Suprapubic skin (tissue), 4 donors: ENCODE data around the gene PRKD2. TPM values are rescaled to one million over a fixed set of nuclear protein-coding genes. Genes with fewer than 3 reads are reported as not detected.
A peak's percentile ranks its signal among the peaks of the same experiment; 100 is the strongest.
"Not testable (repeated sequence)": the region's sequence is repeated elsewhere in the genome, so short reads cannot be mapped to it uniquely, and the experiment has no call there.

Source experiments
- DNase-seq, 2 donors: peaks; one replicate each; pipeline ENCODE4 v3.0.0-alpha.2; 2019; ENCODE audit warnings: low spot score in 2 of 2
- H3K27ac ChIP-seq: fragments of 200-600 bp; sonication (generic); one replicate; pipeline ENCODE4 v1.5.1; 2019
- H3K27me3 ChIP-seq: fragments of 200-600 bp; sonication (generic); one replicate; pipeline ENCODE4 v1.5.1; 2019
- H3K36me3 ChIP-seq: fragments of 200-600 bp; sonication (generic); one replicate; pipeline ENCODE4 v1.5.1; 2019
- H3K4me1 ChIP-seq: fragments of 200-600 bp; sonication (generic); one replicate; pipeline ENCODE4 v1.5.1; 2019
- H3K4me3 ChIP-seq: fragments of 200-600 bp; sonication (generic); one replicate; pipeline ENCODE4 v1.5.1; 2019; ENCODE audit warnings: mild to moderate bottlenecking
- H3K9me3 ChIP-seq: fragments of 200-600 bp; sonication (generic); one replicate; pipeline ENCODE4 v1.5.1; 2019
- EP300 ChIP-seq: sonication (generic); formaldehyde crosslinking; IDR thresholded peaks from one replicate; pipeline ENCODE4 v1.6.1; 2017; ENCODE audit warnings: antibody characterized with exemption
- POLR2A ChIP-seq, 2 donors: fragments of 450-650 bp; IDR thresholded peaks; one replicate each; pipeline ENCODE4 v1.6.1; 2017; ENCODE audit warnings: antibody characterized with exemption in 2 of 2, mild to moderate bottlenecking in 2 of 2, moderate library complexity in 2 of 2
- POLR2AphosphoS5 ChIP-seq, 3 donors: sonication (generic); formaldehyde crosslinking; IDR thresholded peaks; one replicate each; pipeline ENCODE4 v1.6.1; 2017; ENCODE audit warnings: antibody characterized with exemption in 3 of 3
- WGBS: methylation state at CpG from one replicate; pipeline ENCODE4 v1.1.5; 2018; 5-methylcytosine and 5-hydroxymethylcytosine counted together
- total RNA-seq, 4 donors: library from RNA; depleted of rRNA; stranded (reverse); fragments of >200 nt; gene quantifications; one replicate each; pipeline ENCODE4 v1.1.0, GENCODE V29; 2016
- TF ChIP-seq, protein P1 (sequence below), 2 donors: fragments of 200-600 bp in 1 of 2; fragments of 450-650 bp in 1 of 2; sonication (generic) in 1 of 2; IDR thresholded peaks; one replicate each; pipeline ENCODE4 v1.5.1; 2016 to 2019; ENCODE audit warnings: antibody characterized with exemption in 2 of 2, mild to moderate bottlenecking in 1 of 2, moderate library complexity in 1 of 2

PRKD2 gene
- total RNA-seq, 4 donors from 2014 or later, result 51.5 to 136 (median 61.2) TPM

DNA sequence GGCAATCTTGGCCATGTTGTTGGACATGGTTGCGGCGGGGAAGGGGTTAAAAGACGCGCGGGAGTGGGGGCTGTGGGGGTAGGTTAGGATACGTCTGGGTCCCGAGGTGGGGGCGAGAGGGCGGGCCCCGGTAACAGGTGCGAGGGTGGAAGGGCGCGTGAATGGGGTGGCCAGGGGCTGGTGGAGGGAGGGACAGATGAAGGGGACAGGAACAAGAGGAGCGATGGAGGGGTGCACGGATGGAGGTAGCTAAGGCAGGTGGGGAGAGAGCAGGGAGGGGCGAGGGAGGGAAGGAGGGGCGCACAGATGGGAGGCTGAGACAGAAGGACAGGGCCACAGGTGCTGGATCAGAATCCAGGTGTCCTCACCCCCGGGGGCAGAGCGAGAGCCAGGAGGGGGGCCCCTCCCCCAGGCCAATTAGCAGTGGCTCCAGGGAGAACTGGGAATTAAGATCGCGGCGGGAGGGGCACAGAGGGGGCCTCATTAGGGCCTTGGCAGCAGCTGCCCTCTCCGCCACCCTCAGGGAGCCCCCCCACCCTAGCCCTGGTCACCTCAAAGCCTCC is 82.2 kb downstream of the PRKD2 start:
- H3K27me3 ChIP-seq, result peaks cover 19% of the 10 kb centered on the region
- WGBS, result 8% methylated on average over 23 of the region's 23 CpGs
- TF ChIP-seq, protein P1, sequence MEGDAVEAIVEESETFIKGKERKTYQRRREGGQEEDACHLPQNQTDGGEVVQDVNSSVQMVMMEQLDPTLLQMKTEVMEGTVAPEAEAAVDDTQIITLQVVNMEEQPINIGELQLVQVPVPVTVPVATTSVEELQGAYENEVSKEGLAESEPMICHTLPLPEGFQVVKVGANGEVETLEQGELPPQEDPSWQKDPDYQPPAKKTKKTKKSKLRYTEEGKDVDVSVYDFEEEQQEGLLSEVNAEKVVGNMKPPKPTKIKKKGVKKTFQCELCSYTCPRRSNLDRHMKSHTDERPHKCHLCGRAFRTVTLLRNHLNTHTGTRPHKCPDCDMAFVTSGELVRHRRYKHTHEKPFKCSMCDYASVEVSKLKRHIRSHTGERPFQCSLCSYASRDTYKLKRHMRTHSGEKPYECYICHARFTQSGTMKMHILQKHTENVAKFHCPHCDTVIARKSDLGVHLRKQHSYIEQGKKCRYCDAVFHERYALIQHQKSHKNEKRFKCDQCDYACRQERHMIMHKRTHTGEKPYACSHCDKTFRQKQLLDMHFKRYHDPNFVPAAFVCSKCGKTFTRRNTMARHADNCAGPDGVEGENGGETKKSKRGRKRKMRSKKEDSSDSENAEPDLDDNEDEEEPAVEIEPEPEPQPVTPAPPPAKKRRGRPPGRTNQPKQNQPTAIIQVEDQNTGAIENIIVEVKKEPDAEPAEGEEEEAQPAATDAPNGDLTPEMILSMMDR (IDR thresholded peaks at IDR 0.05), result no peak
- no peak for TF ChIP-seq EP300
- TF ChIP-seq POLR2A (IDR thresholded peaks at IDR 0.05), result no peak
- TF ChIP-seq POLR2AphosphoS5 (IDR thresholded peaks at IDR 0.05), result no peak
- peak overlapping the region; percentile 31 for H3K4me3 ChIP-seq
- no peak for DNase-seq
- H3K4me1 ChIP-seq, result peaks cover 61% of the 10 kb centered on the region
- no peaks in the 10 kb centered on the region for H3K9me3 ChIP-seq
- H3K36me3 ChIP-seq, result no peaks in the 10 kb centered on the region
- no peak overlapping the region for H3K27ac ChIP-seq

DNA sequence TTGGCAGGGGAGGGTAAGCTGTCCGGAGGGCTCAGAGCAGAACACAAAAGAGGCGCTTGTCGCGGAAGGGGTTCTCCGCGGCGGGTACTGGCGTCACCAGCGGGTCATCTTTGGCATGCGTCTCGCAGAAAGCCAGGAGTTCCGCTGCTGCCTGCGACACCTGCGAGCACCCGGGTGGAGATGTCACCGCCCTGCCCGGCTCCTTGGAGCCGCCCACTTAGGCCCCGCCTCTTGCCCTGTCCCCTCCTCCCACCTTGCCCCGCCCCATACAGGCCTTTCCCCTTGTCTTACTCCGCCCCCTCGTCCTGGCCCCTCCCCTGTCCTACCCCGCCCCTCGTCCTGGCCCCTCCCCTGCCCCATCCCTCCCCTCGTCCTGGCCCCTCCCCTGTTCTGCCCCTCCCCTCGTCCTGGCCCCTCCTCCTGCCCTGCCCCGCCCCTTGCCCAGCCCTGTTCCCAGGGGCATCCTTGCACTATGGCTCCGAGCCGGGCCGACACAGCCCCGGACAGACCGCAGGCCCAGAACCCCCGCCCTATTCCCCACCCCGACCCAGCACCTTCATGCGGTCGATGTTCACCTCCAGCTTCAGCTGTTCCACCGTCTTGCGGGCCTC is 82.8 kb downstream of the PRKD2 start:
- H3K27ac ChIP-seq, result no peak overlapping the region
- peaks cover 56% of the 10 kb centered on the region for H3K4me1 ChIP-seq
- H3K4me3 ChIP-seq, result peak overlapping the region; percentile 31
- H3K36me3 ChIP-seq, result no peaks in the 10 kb centered on the region
- no peak for TF ChIP-seq POLR2A (IDR thresholded peaks at IDR 0.05)
- peak; percentile 92 to 94 for DNase-seq
- H3K9me3 ChIP-seq, result no peaks in the 10 kb centered on the region
- H3K27me3 ChIP-seq, result peaks cover 18% of the 10 kb centered on the region
- 10% methylated on average over 28 of the region's 38 CpGs for WGBS

DNA sequence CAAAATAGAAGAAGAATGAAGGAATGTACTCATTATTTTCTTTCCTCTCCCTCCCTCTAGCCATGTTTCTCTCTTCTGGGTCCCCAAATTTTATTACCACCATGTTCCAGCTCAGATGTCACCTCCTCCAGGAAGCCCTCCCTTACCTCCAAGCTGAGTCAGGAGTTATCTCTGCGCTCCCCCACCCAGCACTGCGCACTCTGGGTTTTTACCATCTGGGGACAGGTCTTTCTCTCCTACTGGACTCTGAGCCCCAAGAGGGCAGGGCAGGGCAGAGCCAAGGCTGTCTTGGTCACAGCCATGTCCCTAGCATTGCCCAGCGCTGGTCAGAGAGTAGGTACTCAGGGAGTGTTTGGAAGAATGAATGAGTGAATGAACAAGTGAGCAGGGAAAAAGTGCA is 83.8 kb downstream of the PRKD2 start:
- H3K4me3 ChIP-seq, result no peak overlapping the region
- H3K9me3 ChIP-seq, result no peaks in the 10 kb centered on the region
- 93% methylated on average over 3 of the region's 3 CpGs for WGBS
- DNase-seq, result no peak
- no peaks in the 10 kb centered on the region for H3K36me3 ChIP-seq
- peaks cover 18% of the 10 kb centered on the region for H3K27me3 ChIP-seq
- H3K27ac ChIP-seq, result no peak overlapping the region
- TF ChIP-seq POLR2A (IDR thresholded peaks at IDR 0.05), result no peak
- no peak for TF ChIP-seq EP300
- H3K4me1 ChIP-seq, result peaks cover 45% of the 10 kb centered on the region

DNA sequence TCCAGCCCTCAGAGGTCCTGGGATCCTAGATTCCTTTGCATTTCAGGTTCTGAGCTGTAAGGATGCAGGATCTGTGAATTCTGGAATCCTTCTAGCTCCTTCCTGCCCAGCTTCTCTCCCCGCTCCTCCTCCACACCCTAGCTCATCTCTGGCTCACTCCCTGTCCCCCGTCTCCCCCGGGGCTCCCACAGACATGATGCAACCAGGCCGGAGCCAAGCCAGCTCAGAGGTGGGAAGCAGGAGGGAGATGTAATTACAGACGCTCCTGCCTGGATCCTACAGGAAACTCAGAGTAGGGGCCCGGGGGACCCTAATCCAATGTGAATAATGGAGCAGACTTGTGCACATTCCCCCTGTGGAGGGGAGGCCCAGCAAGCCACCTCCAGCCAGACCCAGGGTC is 85.4 kb downstream of the PRKD2 start:
- Histone ChIP-seq H3K4me1 (peaks cover 45% of the 10 kb centered on the region), H3K9me3 (no peaks in the 10 kb centered on the region), H3K36me3 (no peaks in the 10 kb centered on the region), H3K27me3 (peaks cover 18% of the 10 kb centered on the region), H3K4me3 (no peak overlapping the region), H3K27ac (no peak overlapping the region)
- no peak for TF ChIP-seq POLR2AphosphoS5 (IDR thresholded peaks at IDR 0.05)
- 43% methylated on average over 5 of the region's 6 CpGs for WGBS
- DNase-seq, result no peak

DNA sequence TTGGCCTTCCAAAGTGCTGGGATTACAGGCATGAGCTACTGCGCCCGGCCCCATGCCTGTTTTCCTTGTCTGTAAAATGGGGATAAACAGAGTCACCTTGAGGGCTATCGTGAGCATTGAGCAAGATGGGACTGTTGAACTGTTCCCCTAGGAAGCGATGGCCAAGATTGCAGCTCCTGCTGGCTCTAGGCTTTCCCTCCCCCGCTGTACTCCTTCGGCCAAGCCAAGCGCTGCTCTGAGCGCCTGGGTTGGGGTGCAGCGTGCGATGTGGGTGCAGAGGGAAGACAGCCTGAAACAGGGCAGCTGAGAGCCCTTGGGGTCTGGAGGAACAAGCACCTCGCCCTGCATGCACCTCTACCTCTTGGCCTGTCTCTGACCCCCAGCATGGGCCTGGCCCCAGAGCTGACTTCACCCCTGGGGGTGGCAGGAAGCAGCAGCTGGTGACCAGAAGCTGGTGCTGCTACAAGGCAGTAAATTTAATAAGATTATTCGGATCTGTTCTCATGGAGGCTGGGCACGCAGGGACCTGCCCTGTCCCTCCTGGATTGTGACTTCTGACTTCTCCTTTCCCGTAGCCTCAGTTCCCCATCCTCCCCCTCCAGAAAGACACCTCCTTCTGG is 86.2 kb downstream of the PRKD2 start:
- 73% methylated on average over 14 of the region's 14 CpGs for WGBS
- peaks cover 12% of the 10 kb centered on the region for H3K27me3 ChIP-seq
- H3K4me3 ChIP-seq, result no peak overlapping the region
- no peaks in the 10 kb centered on the region for H3K36me3 ChIP-seq
- DNase-seq, result no peak
- TF ChIP-seq POLR2AphosphoS5 (IDR thresholded peaks at IDR 0.05) (no peak), EP300 (no peak), POLR2A (IDR thresholded peaks at IDR 0.05) (no peak)
- TF ChIP-seq, protein P1 (IDR thresholded peaks at IDR 0.05), result no peak
- peaks cover 50% of the 10 kb centered on the region for H3K4me1 ChIP-seq
- H3K27ac ChIP-seq, result no peak overlapping the region
- H3K9me3 ChIP-seq, result no peaks in the 10 kb centered on the region

DNA sequence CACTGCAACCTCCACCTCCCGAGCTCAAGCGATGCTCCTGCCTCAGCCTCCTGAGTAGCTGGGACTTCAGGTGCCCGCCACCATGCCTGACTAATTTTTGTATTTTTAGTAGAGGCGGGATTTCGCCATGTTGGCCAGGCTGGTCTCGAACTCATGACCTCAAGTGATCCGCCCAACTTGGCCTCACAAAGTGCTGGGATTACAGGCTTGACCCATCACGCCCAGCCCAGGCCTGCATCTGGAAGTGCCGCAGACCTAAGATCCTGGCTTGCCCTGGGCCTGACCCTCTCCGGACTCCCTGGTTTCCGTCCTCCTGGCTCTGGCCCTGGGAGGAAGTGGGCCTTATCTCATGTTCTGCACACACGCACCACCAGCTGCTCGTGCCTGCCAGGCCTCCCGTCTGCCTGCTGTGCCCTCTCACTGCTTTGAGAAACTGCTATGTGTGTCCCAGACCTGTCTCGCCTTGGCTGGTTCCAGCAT is 87.3 kb downstream of the PRKD2 start:
- 82% methylated on average over 11 of the region's 15 CpGs for WGBS
- H3K4me3 ChIP-seq, result no peak overlapping the region
- TF ChIP-seq POLR2AphosphoS5 (IDR thresholded peaks at IDR 0.05) (no peak), POLR2A (IDR thresholded peaks at IDR 0.05) (no peak), EP300 (no peak)
- TF ChIP-seq, protein P1 (IDR thresholded peaks at IDR 0.05), result no peak
- H3K27me3 ChIP-seq, result peaks cover 6% of the 10 kb centered on the region
- H3K27ac ChIP-seq, result no peak overlapping the region
- no peaks in the 10 kb centered on the region for H3K36me3 ChIP-seq
- H3K4me1 ChIP-seq, result peaks cover 56% of the 10 kb centered on the region
- DNase-seq, result no peak
- H3K9me3 ChIP-seq, result no peaks in the 10 kb centered on the region

DNA sequence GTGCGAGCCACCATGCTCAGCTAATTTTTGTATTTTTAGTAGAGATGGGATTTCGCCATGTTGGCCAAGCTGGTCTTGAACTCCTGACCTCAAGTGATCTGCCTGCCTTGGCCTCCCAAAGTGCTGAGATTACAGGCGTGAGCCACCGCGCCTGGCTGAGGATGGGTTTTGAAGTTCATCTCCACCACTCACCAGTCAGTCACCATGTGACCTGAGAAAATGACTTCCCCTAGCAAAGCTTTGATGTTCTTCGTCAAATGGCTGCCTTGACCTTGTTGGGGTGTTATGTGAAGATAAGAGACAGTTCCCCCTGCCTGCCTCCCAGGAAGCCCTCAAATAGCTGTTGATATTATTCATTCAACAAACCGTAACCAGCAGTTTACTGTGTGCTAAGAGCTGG is 87.9 kb downstream of the PRKD2 start:
- peaks cover 55% of the 10 kb centered on the region for H3K4me1 ChIP-seq
- H3K4me3 ChIP-seq, H3K9me3 ChIP-seq, H3K36me3 ChIP-seq, H3K27ac ChIP-seq, DNase-seq, H3K27me3 ChIP-seq: not testable (repeated sequence)
- 93% methylated on average over 7 of the region's 7 CpGs for WGBS
